NCI-H1436 treated with DMSO at 0.1 percent for 48 hours (cell line): ENCODE data around the gene MYL6B.
"Not testable (repeated sequence)": the region's sequence is repeated elsewhere in the genome, so short reads cannot be mapped to it uniquely, and the experiment has no call there.

Source experiments
- DNase-seq: peaks from one replicate; lab custom pipeline; 2025; lab: John Stamatoyannopoulos, UW

The MYL6B gene

DNA sequence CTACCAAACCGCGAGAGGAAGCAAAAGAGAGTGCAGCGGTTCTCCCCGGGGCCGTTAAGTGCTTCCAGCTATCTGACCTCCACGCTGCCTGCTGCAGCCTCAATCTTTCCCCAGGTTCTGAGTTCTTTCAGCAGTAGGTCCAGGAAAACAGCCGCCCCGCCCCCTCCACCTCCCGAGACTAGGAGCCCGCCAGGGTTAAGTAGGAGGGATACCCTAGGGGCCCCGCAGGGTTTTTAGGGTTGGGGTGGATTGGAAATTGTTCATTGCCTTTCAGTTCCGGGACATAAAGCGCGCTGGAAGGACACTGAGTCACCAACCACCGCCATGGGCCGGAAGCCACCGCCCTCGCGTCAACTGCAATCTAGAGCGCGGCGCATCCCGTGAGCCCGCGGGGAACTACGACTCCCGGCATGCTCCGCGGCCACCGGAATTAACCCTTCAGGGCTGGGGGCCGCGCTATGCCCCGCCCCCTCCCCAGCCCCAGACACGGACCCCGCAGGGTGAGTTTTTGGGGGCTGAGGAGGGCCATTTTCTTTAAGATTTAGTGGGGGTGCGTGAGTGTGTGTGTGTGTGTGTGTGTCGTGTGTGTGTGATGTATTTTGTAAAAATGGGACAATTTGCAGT, at the start of gene MYL6B:
Gene MYL6B (plus strand): TSS at position 456 of the 624 bp plus-strand sequence. CDS start 1,332 bp downstream, outside the sequence.
- DNase-seq = peak; percentile 57

DNA sequence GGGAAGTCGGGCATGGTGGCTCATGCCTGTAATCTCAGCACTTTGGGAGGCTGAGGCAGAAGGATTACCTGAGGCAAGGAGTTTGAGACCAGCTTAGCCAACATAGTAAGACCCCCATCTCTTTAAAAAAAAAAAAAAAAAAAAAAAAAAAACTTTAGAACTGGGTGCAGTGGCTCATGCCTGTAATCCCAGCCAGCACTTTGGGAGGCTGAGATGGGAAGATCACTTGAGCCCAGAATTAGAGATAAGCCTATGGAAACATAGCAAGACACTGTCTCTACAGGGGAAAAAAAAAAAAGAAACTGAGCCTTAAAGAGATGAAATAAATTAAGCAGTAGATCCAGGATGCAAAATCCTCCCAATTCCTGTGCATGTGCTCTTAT, 49.7 kb upstream of the MYL6B start:
- DNase-seq = no peak

DNA sequence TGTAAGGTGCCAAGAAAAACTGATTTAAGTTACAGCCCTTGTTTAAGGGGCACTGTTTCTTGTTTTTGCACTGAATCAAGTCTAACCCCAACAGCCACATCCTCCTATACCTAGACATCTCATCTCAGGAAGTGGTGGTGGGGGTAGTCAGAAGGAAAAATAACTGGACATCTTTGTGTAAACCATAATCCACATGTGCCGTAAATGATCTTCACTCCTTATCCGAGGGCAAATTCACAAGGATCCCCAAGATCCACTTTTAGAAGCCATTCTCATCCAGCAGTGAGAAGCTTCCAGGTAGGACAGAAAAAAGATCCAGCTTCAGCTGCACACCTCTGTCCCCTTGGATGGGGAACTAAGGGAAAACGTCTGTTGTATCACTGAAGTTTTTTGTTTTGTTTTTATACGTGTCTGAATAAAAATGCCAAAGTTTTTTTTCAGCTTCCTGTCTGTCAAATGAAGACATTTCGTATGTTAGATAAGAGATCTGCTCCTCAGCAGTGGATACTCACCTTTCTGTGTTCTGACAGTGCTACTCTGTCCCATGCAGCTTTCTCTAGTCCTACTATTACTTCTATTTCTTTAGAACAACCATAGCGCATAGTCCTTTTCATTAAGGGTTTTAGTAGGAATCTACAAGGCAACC, 49.2 kb upstream of the MYL6B start:
- no peak for DNase-seq

DNA sequence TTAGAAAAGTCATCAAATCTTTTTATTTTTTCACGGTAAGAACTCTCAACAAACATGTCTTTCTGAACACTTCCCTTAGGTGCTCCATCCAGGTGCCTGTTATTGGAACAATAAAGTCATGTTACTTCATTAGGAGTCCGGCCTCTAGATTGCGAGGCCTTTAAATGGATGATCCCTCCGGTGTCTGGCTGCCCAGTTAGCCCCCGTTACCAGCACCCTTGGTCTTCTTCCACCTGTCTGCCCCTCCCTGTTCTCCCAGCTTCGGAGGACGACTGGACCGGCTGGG, 48.6 kb upstream of the MYL6B start:
- DNase-seq = no peak

DNA sequence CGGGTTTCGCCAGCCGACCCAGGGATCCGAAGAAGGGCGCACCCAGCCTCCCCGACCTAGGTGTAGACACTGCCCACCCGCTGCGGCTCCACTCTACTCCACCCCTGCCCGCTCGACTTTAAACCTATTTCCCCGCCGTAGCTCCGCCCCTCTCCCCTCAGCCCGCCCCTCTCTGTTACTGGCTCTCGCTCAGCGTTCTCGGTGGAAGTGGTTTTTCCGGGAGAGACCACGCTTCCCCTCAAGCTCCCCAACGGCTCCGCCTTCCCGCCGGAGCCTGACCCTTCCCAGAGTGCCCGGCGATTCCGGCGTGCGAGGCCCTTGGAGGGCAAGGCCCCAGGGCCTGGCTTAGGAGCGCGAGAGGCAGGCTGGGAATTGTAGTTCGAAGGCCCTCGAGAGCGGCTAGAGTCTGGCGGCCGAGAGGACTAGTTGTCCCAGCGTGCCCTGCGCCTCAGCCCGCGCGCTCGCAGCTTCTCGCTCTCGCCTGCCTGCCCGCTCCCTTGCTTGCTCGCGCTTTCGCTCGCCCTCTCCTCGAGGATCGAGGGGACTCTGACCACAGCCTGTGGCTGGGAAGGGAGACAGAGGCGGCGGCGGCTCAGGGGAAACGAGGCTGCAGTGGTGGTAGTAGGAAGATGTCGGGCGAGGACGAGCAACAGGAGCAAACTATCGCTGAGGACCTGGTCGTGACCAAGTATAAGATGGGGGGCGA, 48.1 kb upstream of the MYL6B start, which contains the start of gene PA2G4:
Gene PA2G4 (plus strand): TSS at position 451 of the 706 bp plus-strand sequence. CDS start 179 bp downstream, at position 630.
- peak; percentile 95 for DNase-seq

DNA sequence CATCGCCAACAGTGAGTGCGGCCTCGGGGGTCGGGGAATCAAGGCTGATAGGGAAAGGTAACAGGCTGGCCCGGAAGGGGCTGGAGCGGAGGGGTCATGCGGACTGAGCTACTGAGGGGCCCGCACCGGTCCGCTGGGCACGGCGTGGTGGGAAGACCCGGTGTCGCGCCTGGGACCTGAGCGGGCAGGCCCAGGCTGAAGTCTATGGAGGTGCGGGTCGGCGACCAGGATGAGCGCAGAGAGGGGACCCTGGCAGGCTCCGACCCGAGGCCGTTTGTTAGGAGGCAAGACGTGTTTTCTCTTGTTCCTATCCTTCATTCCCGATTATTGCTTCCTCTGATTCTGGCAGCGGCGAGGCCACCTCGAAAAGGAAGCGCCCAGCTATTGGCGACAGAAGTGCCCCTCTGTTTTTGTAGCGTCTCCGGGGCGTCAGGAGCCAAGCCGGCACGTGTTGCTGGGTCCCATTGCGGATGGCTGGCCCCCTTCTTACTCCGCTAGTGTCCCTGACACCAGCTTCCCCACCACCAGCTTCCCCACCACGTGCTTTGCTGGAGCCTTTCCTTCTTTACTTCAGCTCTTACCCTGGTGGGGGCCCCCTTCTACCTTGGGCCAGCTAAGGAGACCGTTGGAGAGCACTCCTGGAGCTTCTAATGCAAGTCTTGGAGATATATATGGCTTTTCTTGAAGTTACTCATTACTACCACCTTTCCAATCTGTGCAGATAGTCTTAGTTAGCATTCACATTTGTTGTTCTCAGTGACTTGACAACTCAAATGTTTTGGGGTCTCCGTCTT, 47.4 kb upstream of the MYL6B start:
- DNase-seq = no peak

DNA sequence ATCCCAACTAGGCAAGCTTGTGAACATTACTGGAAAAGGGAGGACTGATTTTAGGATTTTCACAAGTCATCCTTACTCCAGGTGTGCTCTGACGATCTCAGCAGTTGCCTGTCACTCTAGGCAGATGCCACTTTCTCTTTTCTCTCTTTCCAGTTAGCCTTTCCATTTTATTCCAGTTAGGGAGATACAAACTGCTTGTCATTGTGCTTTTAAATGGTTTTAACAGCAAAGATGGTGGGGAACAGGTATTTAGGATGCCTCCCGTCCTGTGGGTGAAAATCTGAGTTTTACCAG, 46.8 kb upstream of the MYL6B start:
- no peak for DNase-seq

DNA sequence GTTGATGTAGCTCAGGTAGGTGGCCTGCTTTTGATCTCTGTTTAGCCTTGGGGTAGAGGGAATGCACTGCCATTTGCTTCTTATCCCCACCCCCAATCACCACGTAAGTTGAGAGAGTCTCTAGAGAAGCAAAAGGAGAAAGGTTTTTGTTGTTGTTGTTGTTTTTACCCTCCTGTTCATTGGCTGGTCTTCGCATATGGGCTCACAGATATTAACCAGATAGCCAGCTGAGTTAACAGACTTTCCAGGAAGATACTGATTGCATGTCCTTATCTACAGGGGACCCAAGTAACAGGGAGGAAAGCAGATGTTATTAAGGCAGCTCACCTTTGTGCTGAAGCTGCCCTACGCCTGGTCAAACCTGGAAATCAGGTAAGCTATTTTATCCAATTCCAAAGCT, 45.1 kb upstream of the MYL6B start:
- DNase-seq = no peak

DNA sequence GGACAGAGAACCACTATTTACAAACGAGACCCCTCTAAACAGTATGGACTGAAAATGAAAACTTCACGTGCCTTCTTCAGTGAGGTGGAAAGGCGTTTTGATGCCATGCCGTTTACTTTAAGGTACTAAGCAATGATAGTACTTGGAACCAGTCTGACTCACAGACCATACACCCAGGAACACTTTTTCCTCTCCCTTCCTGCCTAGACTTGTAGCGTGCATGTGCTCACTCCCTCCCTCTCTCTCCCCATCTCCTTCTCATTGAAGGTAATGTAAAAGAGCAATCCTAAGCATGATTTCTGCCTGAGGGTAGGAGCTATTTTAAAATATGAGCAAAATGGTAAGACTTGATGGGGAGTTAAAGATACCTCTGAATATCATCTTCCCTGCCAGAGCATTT, 41.8 kb upstream of the MYL6B start:
- no peak for DNase-seq

DNA sequence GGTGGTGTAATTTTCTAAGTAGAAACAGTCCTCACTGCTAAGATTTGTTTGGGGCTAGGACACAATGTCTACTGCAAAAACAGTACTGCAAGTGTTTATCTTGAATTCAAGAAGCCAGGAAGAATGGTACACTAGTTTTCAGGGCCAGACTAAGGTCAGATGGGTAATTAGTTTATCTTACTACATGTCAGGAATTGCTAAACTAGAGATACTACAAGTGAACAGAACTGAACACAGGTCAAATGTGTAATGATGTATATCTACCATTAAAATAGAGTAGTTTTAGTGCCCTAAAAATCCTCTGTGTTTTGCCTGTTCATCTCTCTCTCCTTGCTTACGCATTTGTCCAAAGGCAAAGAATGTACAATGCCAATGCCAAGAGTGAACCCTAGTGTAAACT, 38.3 kb upstream of the MYL6B start:
- DNase-seq = no peak

DNA sequence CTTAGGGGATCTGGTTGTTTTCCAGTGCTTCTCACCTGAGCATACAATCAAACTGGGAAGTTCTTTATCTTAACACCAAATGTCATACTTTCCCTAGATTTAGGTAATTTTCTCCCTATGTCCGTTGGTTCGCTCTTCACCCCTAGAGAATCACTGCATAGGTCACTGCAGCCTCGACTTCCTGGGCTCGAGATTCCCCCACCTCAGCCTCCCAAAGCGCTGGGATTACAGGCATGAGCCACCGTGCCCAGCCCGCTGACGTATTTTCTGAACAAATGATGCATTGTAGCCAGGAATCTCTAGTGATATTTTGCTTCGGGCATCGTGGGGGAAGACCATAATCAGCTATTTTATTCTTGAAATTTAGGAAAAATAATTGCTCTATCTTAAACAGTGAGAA, 37.1 kb upstream of the MYL6B start:
- no peak for DNase-seq

DNA sequence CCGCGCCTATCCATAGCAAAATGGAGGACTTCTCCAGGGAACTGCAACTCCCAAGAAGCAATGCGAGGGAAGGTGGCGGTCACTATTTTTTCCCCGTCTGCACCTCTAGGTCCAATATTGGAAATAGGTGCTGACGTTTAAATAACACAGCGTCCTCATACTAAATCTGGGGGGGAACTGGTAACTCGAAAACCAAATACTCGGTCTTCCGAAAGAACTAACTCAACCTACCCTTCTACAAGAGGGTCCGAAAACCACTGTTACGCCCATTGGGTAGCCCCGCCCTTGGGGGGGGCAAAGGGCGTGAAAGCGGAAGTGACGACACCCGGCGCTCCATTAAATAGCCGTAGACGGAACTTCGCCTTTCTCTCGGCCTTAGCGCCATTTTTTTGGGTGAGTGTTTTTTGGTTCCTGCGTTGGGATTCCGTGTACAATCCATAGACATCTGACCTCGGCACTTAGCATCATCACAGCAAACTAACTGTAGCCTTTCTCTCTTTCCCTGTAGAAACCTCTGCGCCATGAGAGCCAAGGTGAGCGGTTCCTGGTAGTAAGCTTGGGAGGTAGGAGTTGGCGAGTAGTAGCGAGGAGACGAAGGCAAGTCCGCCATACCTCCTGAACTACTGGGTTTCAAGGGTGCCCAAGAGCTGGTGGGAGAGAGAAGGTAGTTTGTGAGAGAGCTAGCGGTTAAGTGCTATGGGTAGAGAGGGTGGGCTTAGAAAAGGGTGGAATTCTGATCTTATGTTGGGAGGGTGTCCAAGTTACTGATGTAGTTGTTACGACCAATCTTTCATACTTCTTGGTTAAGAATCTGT, 35.9 kb upstream of the MYL6B start, which contains the start of gene RPL41:
Gene RPL41 (plus strand): TSS at position 367 of the 815 bp plus-strand sequence.
- DNase-seq = peak; percentile 86

DNA sequence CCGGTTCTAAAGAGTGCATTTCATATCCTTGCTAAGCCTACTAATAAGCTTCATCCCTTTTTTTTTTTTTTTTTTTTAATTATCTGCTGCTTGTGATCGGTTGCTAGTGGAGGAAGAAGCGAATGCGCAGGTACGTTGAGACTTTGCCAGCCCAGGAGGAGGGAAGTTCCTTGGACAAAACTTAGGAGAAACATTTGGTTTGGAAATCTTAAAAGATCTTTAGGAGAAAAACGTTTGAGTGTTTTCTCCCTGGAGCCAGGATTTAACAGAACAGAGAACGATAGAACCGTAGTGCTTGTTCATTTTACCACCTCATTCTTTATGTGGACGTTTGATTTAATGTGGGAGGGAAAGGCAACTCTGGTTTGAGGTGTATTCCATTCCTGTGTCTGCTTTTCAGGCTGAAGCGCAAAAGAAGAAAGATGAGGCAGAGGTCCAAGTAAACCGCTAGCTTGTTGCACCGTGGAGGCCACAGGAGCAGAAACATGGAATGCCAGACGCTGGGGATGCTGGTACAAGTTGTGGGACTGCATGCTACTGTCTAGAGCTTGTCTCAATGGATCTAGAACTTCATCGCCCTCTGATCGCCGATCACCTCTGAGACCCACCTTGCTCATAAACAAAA, 35.2 kb upstream of the MYL6B start:
- DNase-seq = not testable (repeated sequence)

DNA sequence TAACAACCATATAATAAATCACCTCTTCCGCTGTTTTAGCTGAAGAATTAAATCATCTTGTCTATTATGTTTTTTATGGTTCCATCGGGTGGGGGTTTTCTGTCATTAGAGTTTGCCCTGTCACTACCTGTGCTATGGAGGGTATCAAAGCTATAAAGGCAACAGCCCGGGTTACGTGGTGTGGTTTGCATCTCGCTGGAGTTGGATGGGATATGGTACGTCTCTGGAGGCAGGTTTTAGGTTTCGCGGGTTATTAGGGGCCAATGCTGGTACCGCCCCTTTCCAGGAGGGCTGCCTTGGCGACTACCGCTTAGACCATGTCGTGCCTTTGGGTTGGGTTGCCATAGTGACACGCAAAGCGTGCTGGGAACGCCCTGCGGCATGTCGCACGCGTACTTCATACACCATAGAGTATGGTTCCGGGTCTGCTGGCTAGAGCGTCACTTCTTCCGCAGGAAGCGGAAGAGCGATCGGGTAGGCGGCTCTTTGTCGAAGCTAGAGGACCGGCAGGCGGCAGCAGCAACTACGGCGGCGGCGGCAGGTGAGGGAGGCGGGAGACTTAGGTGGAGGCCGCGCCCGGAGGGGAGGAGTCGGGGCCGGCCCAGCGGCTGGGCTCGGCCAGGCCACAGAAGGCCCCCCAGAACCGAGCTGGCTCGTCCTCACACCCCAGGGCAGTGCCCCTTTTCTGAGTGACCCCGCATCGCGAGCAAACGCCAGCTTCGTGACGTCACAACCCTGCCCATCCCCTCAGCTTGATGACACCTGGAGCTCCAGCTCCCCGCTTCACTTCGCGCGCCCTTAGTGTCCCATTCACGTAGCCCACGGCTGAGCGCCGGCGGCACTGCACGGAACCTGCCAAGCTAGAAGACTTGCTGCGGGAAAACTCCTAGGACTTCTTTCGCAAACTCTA, 34.4 kb upstream of the MYL6B start, which contains the start of gene ZC3H10:
Gene ZC3H10 (plus strand): TSS at position 489 of the 910 bp plus-strand sequence. CDS start 2,297 bp downstream, outside the sequence.
- DNase-seq = peak; percentile 95

DNA sequence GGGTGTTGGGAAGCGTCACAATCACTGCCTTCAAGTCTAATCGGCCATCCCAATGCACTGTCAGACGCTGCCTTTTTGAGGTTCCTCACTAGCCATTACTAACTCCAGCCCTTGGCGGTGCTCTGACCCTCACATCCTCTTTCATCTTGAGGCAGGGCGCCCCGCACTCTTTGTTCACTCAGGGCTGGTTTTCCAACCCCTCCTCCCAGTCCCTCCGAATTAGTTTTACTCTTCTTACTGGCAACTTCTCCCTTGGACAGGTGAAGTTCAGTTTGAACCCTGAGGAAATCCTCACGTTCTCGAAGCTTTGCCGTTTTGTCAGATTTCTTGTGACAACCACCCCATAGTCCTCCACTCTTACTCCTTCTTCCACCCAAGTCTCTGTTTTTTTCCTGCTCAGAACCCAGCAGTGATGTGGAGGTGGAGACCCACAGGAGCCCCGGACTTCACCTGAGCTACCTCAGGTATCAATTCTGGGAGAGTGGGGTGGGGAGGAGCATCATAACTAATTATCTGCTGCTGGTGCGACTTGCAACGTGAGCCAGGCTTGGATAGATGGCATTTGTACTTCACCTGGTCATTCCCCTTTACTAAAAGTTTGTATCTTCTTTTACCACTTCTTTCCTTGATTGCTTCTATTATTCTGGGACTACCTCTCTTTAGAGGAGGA, 33.6 kb upstream of the MYL6B start:
- DNase-seq = no peak

DNA sequence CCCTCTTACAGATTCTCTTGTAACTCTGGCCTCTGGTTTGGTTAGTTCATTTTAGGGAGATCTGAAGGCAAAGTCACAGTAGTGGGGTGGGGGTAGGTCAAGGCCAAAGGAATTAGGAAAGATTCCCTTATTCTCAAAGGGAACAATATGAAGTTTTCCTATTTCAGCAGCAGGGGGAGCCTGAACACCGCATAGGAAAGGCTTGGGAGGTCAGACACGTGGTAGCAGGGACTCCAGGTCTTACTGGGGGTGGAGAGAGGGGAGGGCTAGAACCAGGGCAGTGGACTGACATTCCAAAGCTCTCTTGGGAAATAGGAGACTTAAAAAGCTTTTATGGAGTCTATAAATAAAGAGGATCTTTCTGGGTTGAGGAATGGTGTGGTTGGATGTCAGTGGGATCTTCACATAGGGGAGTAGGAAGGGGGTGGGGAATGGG, 33.0 kb upstream of the MYL6B start:
- no peak for DNase-seq

DNA sequence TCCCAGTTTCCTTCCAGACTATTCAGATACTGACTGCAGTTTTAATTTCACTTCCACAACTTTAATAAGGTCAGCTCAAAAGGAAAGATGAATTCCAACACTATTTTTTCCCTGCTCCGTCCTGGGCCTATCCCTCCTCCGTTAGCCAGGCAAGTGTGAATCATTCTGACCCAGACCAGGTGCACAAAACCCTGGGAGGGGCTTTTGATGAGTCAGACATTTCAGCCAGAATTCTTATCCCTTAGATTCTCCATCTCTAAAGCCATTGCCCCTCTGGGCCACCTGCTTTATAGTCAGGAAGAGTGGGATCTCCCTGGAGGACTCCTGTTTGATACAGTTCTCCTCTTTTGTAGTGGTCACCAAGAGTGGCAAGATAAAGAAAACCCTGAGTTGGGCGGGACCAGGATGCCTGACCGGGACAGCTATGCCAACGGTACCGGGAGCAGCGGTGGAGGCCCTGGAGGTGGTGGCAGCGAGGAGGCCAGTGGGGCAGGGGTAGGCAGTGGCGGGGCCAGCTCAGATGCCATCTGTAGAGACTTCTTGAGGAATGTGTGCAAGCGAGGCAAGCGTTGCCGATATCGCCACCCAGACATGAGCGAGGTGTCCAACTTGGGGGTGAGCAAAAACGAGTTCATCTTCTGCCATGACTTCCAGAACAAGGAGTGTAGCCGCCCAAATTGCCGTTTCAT, 32.1 kb upstream of the MYL6B start:
- no peak for DNase-seq

DNA sequence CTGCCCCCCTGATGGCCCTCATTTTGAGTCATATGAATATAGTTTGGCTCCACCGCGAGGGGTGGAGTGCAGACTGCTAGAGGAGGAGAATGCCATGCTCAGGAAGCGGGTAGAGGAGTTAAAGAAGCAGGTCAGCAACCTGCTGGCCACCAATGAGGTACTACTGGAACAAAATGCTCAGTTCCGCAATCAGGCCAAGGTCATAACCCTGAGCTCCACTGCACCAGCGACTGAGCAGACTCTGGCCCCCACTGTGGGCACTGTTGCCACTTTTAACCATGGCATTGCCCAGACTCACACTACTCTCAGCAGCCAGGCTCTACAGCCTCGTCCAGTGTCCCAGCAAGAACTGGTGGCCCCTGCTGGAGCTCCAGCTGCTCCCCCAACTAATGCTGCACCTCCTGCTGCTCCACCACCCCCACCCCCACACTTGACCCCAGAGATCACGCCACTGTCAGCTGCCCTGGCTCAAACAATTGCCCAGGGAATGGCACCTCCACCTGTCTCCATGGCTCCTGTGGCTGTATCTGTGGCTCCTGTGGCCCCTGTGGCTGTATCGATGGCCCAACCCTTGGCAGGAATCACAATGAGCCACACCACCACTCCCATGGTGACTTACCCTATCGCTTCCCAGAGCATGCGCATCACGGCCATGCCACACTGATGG, 31.1 kb upstream of the MYL6B start:
- no peak for DNase-seq
